Osteoblast (primary cell): ENCODE measurements around the gene TESK1. TPM values are rescaled to one million over a fixed set of nuclear protein-coding genes. Genes with fewer than 3 reads are reported as not detected.
A peak's percentile ranks its signal among the peaks of the same experiment; 100 is the strongest.

ENCODE experiments used
- DNase-seq: peaks from one replicate; pipeline ENCODE4 v3.0.0; 2011; ENCODE audit warnings: low spot score, mixed read lengths; ENCODE audit not compliant: insufficient read length; ENCODE audit errors: missing footprints
- H2AFZ ChIP-seq: 2 replicates; pipeline ENCODE4 v1.6.0; 2011; ENCODE audit warnings: mild to moderate bottlenecking, low read length
- H3K27ac ChIP-seq: 2 replicates; pipeline ENCODE4 v1.5.1; 2011; ENCODE audit warnings: mild to moderate bottlenecking, low read depth, low read length, moderate library complexity
- H3K27me3 ChIP-seq: 2 replicates; pipeline ENCODE4 v1.6.0; 2012; ENCODE audit warnings: mild to moderate bottlenecking, control low read depth, inconsistent platforms, low read length, moderate library complexity; ENCODE audit not compliant: insufficient read depth
- H3K36me3 ChIP-seq: 2 replicates; pipeline ENCODE4 v1.5.1; 2011; ENCODE audit warnings: mild to moderate bottlenecking, low read length, control low read depth, moderate library complexity; ENCODE audit not compliant: insufficient read depth
- H3K4me1 ChIP-seq: 2 replicates; pipeline ENCODE4 v1.5.1; 2011; ENCODE audit warnings: mild to moderate bottlenecking, low read length, control low read depth, moderate library complexity; ENCODE audit not compliant: insufficient read depth
- H3K4me2 ChIP-seq: 2 replicates; pipeline ENCODE4 v1.6.0; 2011; ENCODE audit warnings: mild to moderate bottlenecking, low read length; ENCODE audit not compliant: insufficient read depth
- H3K4me3 ChIP-seq: fragments of 200-600 bp; sonication (generic); 3 replicates; pipeline ENCODE4 v1.5.1; 2012; ENCODE audit warnings: mild to moderate bottlenecking, low read length, inconsistent platforms; ENCODE audit not compliant: insufficient read depth
- H3K79me2 ChIP-seq: 2 replicates; pipeline ENCODE4 v1.6.0; 2012; ENCODE audit warnings: mild to moderate bottlenecking, low read length, control low read depth, inconsistent platforms; ENCODE audit not compliant: insufficient read depth
- H3K9me3 ChIP-seq: 2 replicates; pipeline ENCODE4 v1.5.1; 2011; ENCODE audit warnings: low read depth, low read length, control low read depth
- H4K20me1 ChIP-seq: 2 replicates; pipeline ENCODE4 v1.6.0; 2012; ENCODE audit warnings: mild to moderate bottlenecking, low read length, control low read depth; ENCODE audit not compliant: insufficient read depth
- total RNA-seq: library from RNA; depleted of rRNA; stranded (reverse); fragments of >200 nt; gene quantifications from 2 replicates; pipeline ENCODE4 v1.2.3, GENCODE V29; 2012
- TF ChIP-seq, protein P1 (sequence below): IDR thresholded peaks from 2 replicates; pipeline ENCODE4 v1.5.1; 2011; ENCODE audit warnings: mild to moderate bottlenecking, low read depth, low read length, moderate library complexity; ENCODE audit errors: extremely low read depth

Gene TESK1
- total RNA-seq, 1 donor = 18.5 TPM

DNA sequence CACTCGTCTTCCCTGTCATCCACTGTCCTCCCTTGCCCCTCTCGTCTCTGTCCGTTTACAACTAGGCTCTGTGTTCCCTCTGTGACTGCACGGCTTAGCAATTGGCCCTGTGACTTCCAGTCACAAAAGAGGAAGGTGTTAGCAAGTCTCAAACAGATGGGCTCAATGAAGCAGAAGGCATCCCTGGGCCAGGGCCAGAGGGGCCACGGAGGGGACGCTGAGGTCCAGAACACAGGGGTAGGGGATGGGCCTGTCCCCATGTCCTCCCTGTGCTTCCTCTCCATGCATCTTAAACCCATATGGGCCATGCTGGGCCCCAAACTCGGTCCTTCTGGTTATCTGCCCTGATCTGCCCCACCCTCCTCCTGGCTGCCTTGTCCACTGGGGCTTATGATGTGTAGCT, 13.3 kb downstream of the TESK1 start, which contains the start of gene CD72:
CD72 (minus strand) TSS at position 89 of the 403 bp plus-strand sequence. CDS start 110 bp downstream, outside the sequence.
- no peaks in the 10 kb centered on the region for H3K4me1 ChIP-seq
- no peaks in the 10 kb centered on the region for H3K79me2 ChIP-seq
- no peaks in the 10 kb centered on the region for H3K36me3 ChIP-seq
- no peak within 1 kb of the TSS for H3K27ac ChIP-seq
- peak within 1 kb of the TSS; percentile 93 for H3K4me2 ChIP-seq
- H3K27me3 ChIP-seq = peaks cover 9% of the 10 kb centered on the region
- peak within 1 kb of the TSS; percentile 68 for H3K4me3 ChIP-seq
- no peaks in the 10 kb centered on the region for H3K9me3 ChIP-seq
- TF ChIP-seq, protein P1, sequence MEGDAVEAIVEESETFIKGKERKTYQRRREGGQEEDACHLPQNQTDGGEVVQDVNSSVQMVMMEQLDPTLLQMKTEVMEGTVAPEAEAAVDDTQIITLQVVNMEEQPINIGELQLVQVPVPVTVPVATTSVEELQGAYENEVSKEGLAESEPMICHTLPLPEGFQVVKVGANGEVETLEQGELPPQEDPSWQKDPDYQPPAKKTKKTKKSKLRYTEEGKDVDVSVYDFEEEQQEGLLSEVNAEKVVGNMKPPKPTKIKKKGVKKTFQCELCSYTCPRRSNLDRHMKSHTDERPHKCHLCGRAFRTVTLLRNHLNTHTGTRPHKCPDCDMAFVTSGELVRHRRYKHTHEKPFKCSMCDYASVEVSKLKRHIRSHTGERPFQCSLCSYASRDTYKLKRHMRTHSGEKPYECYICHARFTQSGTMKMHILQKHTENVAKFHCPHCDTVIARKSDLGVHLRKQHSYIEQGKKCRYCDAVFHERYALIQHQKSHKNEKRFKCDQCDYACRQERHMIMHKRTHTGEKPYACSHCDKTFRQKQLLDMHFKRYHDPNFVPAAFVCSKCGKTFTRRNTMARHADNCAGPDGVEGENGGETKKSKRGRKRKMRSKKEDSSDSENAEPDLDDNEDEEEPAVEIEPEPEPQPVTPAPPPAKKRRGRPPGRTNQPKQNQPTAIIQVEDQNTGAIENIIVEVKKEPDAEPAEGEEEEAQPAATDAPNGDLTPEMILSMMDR = no peak
- H4K20me1 ChIP-seq = no peaks in the 10 kb centered on the region
- DNase-seq = peak; percentile 39
- H2AFZ ChIP-seq = peak within 1 kb of the TSS; percentile 98

- no peak for DNase-seq
- H3K27me3 ChIP-seq = peaks cover 9% of the 10 kb centered on the region
- TF ChIP-seq, protein P1 = no peak
Observed at GRCh38 chr9:35618854-35619799, 14.1 kb downstream of the TESK1 start.

GRCh38 chr9:35619800-35620158, 14.7 kb downstream of the TESK1 start:
- Histone ChIP-seq H4K20me1 (no peaks in the 10 kb centered on the region), H2AFZ (no peak overlapping the region), H3K27me3 (peaks cover 9% of the 10 kb centered on the region), H3K79me2 (no peaks in the 10 kb centered on the region), H3K36me3 (no peaks in the 10 kb centered on the region), H3K9me3 (no peaks in the 10 kb centered on the region), H3K4me1 (no peaks in the 10 kb centered on the region), H3K4me3 (no peak overlapping the region), H3K27ac (no peak overlapping the region), H3K4me2 (no peak overlapping the region)
- no peak for DNase-seq
- TF ChIP-seq, protein P1 = no peak

More at GRCh38 chr9:35618854-35619799, 14.1 kb downstream of the TESK1 start:
- H3K36me3 ChIP-seq = no peaks in the 10 kb centered on the region
- H3K4me1 ChIP-seq = no peaks in the 10 kb centered on the region
- no peaks in the 10 kb centered on the region for H3K9me3 ChIP-seq
- H2AFZ ChIP-seq = no peak overlapping the region
- no peak overlapping the region for H3K4me2 ChIP-seq
- H3K27ac ChIP-seq = no peak overlapping the region
- H4K20me1 ChIP-seq = no peaks in the 10 kb centered on the region
- no peaks in the 10 kb centered on the region for H3K79me2 ChIP-seq
- H3K4me3 ChIP-seq = no peak overlapping the region

DNA sequence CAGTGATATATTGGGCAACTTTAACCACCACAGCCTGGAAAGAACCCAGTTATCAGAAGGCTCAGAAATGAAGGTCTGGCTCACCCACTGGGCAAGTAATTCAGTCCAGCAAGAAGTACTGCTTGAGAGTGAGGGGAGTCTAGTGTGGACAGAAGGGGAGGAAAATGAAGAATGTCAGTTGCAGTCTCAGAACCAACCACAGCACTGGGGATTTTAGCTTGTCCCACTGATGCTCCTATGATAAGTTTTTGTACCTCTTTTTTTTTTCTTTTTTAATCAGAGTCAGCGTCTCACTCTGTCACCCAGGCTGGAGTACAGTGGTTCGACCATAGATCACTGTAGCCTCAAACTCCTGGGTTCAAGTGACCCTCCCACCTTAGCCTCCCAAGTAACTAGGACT, 22.5 kb downstream of the TESK1 start:
- TF ChIP-seq, protein P1 = no peak
- H3K9me3 ChIP-seq = no peaks in the 10 kb centered on the region
- no peaks in the 10 kb centered on the region for H3K79me2 ChIP-seq
- no peaks in the 10 kb centered on the region for H3K27me3 ChIP-seq
- no peaks in the 10 kb centered on the region for H4K20me1 ChIP-seq
- H3K36me3 ChIP-seq = no peaks in the 10 kb centered on the region
- H3K4me1 ChIP-seq = no peaks in the 10 kb centered on the region
- H2AFZ ChIP-seq = no peak overlapping the region
- no peak overlapping the region for H3K4me2 ChIP-seq
- no peak overlapping the region for H3K27ac ChIP-seq
- no peak overlapping the region for H3K4me3 ChIP-seq
- no peak for DNase-seq
